HG02884 (cell line): ENCODE results near the gene ADRA1B.

Experiments used
- ATAC-seq: cut with Tn5 transposase; IDR thresholded peaks from one replicate; pipeline ENCODE4 v1.9.1; 2021; ENCODE audit warnings: mild to moderate bottlenecking, moderate library complexity; ENCODE audit not compliant: unreplicated experiment

ADRA1B gene

DNA sequence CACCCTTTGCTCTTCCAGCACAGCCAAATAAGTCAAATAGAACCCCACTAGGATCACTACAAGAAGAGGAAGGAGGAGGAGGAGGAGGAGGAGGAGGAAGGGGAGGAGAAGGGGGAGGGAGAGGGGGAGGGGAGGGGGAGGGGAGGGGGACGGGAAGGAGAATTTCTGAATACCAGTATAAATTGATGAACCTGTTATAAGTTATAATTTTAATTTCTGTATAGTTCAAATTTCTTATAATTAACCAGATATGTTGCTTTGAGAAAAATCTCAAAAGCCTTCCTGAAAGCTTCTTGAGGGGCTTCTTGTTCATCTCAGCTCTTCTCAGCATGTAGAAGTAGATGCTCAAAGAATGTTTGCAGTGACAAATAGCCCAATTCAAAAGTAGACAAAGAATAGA, 15.0 kb upstream of the ADRA1B start:
- no peak for ATAC-seq

DNA sequence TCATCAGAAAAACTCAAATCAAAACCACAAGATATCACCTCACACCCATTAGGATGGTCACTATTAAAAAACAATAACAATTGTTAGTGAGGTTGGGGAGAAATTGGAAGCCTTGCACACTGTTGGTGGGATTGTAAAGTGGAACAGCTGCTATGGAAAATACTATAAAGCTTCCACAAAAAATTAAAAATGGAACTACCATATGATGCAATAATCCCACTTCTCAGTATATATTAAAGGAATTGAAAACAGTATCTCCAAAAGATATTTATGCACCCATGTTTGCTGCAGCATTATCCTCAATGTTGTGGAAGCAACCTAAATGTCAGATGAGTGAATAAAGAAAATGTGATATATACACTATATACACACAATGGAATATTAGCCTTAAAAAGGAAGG, 14.5 kb upstream of the ADRA1B start:
- no peak for ATAC-seq

- ATAC-seq = no peak
Observed at GRCh38 chr5:159902444-159903121, 13.7 kb upstream of the ADRA1B start.

- no peak for ATAC-seq
Observed at GRCh38 chr5:159903131-159903530, 13.2 kb upstream of the ADRA1B start.

DNA sequence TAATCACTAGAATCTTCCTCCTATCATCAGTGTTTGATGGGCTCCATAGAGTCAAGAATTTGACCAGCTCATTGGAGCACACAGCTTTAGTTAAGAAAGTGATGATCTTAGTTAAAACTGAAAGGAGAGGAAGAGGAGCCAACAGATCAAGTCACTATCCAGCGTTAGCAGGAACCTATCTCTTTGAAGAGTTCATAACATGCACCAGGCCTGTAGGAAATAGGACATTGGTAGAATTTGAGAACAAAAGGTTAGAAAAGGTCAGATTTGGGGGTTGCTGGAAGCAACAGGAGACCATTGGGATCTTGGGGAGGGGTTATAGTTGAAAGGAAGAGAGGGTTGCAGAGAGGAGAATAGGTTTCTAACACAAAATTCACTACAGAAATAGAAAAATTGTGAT, 11.4 kb upstream of the ADRA1B start:
- ATAC-seq = no peak

DNA sequence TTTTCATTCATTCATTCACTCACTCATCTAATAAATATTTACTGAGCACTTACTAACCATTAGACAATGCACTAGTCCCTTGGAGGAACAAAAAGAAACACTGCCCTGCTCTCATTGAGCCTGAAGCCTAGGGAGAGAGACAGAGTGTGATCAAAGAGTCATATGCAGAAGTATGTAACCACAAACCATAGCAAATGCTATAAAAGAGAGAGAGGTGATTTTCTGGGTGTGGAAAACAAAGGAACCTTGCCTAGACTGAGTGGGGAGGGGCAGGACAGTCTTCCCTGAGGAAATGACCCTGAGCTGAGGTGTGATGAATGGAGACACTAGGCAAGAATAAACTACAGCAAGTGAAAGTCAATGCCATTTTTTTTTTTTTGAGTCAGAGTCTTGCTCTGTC, 10.8 kb upstream of the ADRA1B start:
- no peak for ATAC-seq

DNA sequence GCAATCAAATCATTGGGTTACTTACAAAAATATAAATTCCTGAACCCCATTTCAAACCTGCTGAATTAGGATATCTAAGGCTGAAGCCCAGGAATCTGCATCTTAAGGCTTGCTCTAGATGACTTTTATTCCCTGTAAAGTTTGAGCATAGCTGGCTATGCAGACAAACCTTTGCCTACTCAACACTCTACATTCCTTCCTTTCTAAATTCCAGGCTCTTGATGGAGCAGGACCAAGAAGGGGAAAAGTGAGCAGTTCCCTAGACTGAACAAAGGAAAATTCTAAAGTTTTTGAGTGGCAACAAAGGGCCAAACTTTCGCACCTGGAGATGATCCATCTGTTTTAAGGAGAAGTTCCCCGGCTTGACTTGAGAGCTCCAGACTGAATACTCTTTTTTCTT, 9.8 kb upstream of the ADRA1B start:
- no peak for ATAC-seq

- ATAC-seq = no peak
Observed at GRCh38 chr5:159906943-159907342, 9.3 kb upstream of the ADRA1B start.

DNA sequence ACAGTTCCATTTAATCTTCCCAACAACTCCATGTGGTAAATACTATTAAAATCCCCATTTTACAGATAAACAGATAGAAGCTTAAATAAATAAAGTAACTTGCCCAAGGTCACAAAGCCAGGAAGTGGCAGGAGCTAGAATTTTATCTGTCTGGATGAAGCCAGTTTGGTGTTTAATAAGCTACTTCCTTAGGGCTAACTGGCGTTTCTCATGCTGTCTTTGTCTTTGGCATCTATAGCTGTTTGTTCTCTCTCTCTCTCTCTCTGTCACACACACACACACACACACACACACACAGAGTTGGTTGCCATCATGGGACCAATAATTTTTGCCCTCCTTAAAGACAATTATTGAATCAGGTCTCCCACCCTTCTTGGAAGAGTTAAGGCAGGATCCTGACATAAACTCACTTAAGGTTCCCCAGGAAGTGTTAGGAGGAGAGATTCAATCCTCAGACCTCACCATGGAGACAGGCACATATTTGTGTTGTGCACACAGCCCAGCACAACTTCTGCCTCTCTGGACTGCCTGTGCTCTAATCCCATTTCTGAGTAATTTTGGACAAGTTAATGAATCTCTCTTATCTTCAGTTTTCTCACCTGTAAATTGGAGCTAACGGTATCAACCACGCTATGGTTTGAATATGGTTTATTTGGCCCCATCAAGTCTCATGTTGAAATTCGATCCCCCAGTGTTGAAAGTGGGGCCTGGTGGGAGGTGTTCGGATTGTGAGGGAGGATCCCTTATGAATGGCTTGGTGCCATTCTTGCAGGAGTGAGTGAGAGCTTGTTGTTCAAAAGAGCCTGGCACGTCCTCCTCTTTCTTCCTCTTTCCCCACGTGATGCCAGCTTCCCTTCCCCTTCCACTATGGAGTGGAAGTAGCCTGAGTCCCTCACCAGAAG, 8.3 kb upstream of the ADRA1B start:
- ATAC-seq = no peak

GRCh38 chr5:159908591-159908940, 7.7 kb upstream of the ADRA1B start:
- ATAC-seq = no peak

DNA sequence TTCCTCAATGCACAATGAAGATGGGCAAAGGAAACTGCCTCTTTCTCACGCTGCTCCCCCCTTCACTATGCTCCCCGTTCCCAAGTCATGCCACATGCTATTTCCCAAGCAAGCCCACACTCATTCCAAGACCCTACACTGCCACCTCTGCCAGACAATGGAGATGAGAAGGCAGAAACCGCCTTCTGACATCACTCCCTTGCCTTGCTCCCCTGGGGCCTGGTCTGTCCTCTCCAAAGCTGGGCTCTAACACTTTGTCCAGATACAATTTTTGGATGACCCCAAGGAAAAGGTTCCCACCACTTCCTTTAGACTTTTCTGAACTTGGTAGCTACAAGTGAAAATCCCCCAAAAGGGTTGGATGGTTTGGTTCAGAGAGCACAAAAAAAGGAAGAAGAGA, 7.2 kb upstream of the ADRA1B start:
- no peak for ATAC-seq

GRCh38 chr5:159910207-159910842, 6.0 kb upstream of the ADRA1B start:
- no peak for ATAC-seq

DNA sequence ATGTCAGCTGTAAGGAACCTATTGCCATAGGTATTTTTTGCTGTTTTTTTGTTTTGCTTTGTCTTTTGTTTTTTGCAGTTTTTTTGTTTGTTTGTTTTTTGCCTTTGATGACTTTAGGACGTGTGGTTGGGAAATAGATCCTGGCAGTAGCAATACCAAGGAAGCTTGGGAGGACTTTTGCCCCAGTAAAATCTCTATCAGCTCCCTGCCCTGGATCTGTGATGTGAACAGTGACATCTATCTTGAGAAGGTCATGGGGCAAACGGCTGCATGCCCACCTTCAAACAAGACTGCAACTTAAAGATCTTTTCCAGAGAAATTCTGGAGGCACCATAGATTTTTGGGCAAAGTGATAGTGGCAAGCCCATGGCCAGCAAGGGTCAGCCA, 5.4 kb upstream of the ADRA1B start:
- ATAC-seq = no peak

DNA sequence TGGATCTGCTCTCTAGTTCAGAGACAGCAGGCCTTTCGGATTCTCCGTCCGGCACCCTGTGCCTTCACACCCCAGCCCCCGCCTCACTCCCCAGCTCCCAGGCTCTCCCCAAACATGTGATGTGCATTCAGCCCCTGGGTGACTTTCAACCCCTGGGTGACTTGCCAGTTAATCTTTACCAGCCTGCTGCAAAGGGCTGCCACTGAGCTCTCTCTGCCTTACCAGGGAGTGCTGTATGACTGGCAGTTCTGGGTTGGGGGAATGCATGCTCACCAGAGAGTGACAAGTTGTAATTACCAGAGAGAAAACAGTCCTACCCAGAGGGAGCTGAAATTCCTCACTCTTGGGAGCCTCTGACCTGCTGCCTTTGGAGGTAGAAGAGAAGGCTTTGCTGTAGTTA, 4.9 kb upstream of the ADRA1B start:
- ATAC-seq = no peak

DNA sequence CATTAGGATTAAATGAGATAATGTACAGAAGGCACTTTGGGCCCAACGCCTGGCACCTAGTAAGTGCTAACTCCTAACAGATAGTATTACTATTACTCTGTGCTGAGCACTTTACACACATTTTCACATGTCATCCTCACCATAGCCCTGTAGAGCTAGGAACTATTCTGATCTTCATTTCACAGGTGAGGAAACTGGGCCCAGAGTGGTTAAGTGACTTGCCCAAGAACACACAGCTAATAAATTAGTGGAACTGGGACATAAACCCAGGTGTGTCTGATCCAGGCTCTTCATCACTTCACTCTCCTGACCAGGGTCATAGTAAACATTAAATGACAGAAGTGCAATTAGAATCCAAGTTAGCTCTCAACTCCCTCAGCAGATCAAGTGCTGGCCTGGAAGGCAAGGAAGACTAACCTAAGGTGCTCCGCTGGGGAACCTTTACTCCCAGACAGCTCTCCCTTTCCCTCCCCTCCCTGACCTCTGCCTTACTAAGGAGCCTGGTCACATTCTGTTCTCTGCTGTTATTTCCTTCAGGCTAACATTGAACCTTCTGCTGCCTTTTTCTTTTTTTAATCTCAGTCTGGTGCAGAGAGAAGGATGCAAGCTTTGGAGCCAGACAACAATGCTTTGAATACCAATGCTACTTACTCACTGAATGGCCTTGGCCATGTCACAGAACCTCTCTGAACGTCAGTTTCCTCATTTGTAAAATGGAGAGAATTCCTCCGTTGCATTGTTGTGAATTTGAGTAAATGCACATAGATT, 4.1 kb upstream of the ADRA1B start:
- ATAC-seq = no peak

GRCh38 chr5:159913048-159913447, 3.2 kb upstream of the ADRA1B start:
- ATAC-seq = no peak

DNA sequence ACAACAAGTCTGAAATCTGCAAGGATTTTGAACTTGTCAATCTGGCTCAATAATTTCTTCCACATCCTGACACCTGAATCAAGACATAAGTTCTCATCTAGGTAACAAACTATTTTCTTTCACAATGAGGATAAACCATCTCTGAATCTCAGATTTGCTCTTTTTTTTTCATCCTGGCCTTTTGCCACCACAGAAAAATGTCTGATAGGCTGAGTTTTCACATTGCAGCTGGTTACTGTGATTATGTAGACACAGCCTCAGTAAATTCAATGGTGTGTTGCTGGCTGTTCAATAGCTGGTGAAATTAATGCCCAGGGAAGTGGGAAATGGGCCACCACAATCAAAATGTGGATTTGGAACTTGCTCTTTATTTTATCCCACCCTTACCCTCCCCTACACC, 2.8 kb upstream of the ADRA1B start:
- no peak for ATAC-seq

DNA sequence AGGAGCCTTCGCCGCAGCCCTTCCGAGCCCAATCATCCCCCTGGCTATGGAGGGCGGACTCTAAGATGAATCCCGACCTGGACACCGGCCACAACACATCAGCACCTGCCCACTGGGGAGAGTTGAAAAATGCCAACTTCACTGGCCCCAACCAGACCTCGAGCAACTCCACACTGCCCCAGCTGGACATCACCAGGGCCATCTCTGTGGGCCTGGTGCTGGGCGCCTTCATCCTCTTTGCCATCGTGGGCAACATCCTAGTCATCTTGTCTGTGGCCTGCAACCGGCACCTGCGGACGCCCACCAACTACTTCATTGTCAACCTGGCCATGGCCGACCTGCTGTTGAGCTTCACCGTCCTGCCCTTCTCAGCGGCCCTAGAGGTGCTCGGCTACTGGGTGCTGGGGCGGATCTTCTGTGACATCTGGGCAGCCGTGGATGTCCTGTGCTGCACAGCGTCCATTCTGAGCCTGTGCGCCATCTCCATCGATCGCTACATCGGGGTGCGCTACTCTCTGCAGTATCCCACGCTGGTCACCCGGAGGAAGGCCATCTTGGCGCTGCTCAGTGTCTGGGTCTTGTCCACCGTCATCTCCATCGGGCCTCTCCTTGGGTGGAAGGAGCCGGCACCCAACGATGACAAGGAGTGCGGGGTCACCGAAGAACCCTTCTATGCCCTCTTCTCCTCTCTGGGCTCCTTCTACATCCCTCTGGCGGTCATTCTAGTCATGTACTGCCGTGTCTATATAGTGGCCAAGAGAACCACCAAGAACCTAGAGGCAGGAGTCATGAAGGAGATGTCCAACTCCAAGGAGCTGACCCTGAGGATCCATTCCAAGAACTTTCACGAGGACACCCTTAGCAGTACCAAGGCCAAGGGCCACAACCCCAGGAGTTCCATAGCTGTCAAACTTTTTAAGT, 819 bp downstream of the ADRA1B start:
- no peak for ATAC-seq

DNA sequence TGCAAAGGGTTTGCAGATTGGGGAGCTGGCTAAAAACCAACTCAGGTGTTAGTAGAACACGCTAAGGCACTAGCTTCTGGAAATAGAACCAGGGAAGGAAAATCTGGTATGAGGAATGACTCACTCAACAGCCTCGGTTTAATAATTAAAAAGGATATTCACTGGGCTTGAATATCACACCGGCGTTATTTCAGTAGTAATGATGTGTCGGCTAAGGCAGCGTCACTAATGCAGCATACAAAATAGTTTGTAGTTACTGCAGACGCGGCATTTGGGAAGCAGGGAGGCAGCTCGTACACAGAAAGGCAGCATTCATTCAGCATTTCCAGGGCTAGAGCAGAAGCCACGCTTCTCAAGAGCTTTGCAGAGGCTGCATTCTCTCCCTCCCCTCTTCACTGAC, 1.7 kb downstream of the ADRA1B start:
- ATAC-seq = no peak

DNA sequence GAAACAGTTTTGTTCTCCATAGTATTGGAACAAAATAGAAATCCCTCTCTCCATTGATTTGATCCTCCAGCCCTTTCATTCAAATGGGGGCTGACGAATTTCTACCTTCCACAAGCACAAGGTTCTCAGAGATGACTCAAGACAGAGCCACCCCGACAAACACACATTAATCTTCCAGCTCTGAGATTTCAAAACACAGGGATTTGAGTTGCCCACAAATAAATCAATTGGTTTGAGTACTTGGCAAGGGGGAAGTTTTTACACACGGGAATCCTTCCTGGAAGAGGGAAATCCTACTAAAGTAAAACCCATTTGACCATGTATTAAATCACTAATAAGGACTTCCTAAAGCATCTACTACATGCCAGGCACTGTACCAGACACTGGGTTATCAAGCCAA, 5.4 kb downstream of the ADRA1B start:
- no peak for ATAC-seq
